NB4 (cell line): ENCODE measurements around the gene SOX6.

Experiments used
- DNase-seq: peaks from one replicate; pipeline ENCODE4 v3.0.0; 2010; ENCODE audit warnings: low read depth
- H3K4me3 ChIP-seq: one replicate; pipeline ENCODE4 v1.5.1; 2011; ENCODE audit warnings: mild to moderate bottlenecking, low read depth, low read length, moderate library complexity
- CTCF ChIP-seq: IDR thresholded peaks from one replicate; pipeline ENCODE4 v1.5.1; 2012; ENCODE audit warnings: low read depth, low read length
- MAX ChIP-seq: IDR thresholded peaks from 2 replicates; pipeline ENCODE4 v1.6.1; 2011; ENCODE audit warnings: low read depth, low read length
- MYC ChIP-seq: IDR thresholded peaks from 2 replicates; pipeline ENCODE4 v1.6.1; 2011; ENCODE audit warnings: low read depth, low read length
- POLR2A ChIP-seq: IDR thresholded peaks from 2 replicates; pipeline ENCODE4 v1.6.1; 2011; ENCODE audit warnings: mild to moderate bottlenecking; ENCODE audit not compliant: insufficient read length; ENCODE audit errors: extremely low read depth

The SOX6 gene

GRCh38 chr11:16356057-16356760, at the start of gene SOX6:
SOX6 (minus strand) TSS chr11:16356546; CDS start chr11:16341248, 15,298 bp downstream.
- TF ChIP-seq CTCF: no peak
- TF ChIP-seq MYC: no peak
- TF ChIP-seq MAX: no peak
- TF ChIP-seq POLR2A: no peak
- DNase-seq: no peak
- H3K4me3 ChIP-seq: no peak within 1 kb of the TSS

- no peak for DNase-seq
- H3K4me3 ChIP-seq: no peak overlapping the region
- no peak for TF ChIP-seq MAX
- no peak for TF ChIP-seq CTCF
- TF ChIP-seq POLR2A: no peak
- TF ChIP-seq MYC: no peak
Measured at GRCh38 chr11:16404781-16405285, 48.5 kb upstream of the SOX6 start.

GRCh38 chr11:16403851-16404250, 47.5 kb upstream of the SOX6 start:
- H3K4me3 ChIP-seq: no peak overlapping the region
- DNase-seq: no peak
- no peak for TF ChIP-seq CTCF
- TF ChIP-seq POLR2A: no peak
- no peak for TF ChIP-seq MAX
- TF ChIP-seq MYC: no peak

GRCh38 chr11:16403448-16403803, 47.1 kb upstream of the SOX6 start:
- no peak for TF ChIP-seq MYC
- TF ChIP-seq POLR2A: no peak
- no peak for TF ChIP-seq MAX
- TF ChIP-seq CTCF: no peak
- no peak overlapping the region for H3K4me3 ChIP-seq
- no peak for DNase-seq

- DNase-seq: no peak
Measured at GRCh38 chr11:16402654-16403447, 46.5 kb upstream of the SOX6 start.

More at GRCh38 chr11:16402654-16403447, 46.5 kb upstream of the SOX6 start:
- no peak overlapping the region for H3K4me3 ChIP-seq
- no peak for TF ChIP-seq MAX
- no peak for TF ChIP-seq CTCF
- no peak for TF ChIP-seq MYC
- TF ChIP-seq POLR2A: no peak
